ENCODE data around the gene MTRR.

- TF ChIP-seq CTCF (IDR thresholded peaks at IDR 0.05) (no peak), POLR2A (IDR thresholded peaks at IDR 0.05; ENCODE audit: low read depth) (no peak)
Observed at GRCh38 chr5:7904170-7904569, 35.2 kb downstream of the MTRR start.

All from esophagus muscularis mucosa (tissue), 3 donors.